Measurements from ENCODE around the gene SEM1. TPM values are rescaled to one million over a fixed set of nuclear protein-coding genes. Genes with fewer than 3 reads are reported as not detected.
"Not testable (repeated sequence)": the region's sequence is repeated elsewhere in the genome, so short reads cannot be mapped to it uniquely, and the experiment has no call there.

The SEM1 gene
- total and polyA plus RNA-seq, 8 donors, result 5.1 to 98.3 (median 71.4) TPM

GRCh38 chr7:96649981-96650380 is 59.7 kb downstream of the SEM1 start:
- DNase-seq, result no peak
- Histone ChIP-seq H3K27ac (no peak overlapping the region), H3K4me3 (no peak overlapping the region), H3K4me1 (no peaks in the 10 kb centered on the region), H3K27me3 (no peaks in the 10 kb centered on the region), H3K9me3 (peaks cover 0 to 4% (median 0%) of the 10 kb centered on the region in 4 donors), H3K36me3 (peaks cover 0 to 7% (median 3%) of the 10 kb centered on the region in 4 donors)
- WGBS, 5 donors, result 81 to 88% (median 86%) methylated on average over 1 of the region's 1 CpG
- intact Hi-C loops (cut with DNase I; ENCODE audit: low total_unique reads), result no loop called here
- TF ChIP-seq, protein P1, sequence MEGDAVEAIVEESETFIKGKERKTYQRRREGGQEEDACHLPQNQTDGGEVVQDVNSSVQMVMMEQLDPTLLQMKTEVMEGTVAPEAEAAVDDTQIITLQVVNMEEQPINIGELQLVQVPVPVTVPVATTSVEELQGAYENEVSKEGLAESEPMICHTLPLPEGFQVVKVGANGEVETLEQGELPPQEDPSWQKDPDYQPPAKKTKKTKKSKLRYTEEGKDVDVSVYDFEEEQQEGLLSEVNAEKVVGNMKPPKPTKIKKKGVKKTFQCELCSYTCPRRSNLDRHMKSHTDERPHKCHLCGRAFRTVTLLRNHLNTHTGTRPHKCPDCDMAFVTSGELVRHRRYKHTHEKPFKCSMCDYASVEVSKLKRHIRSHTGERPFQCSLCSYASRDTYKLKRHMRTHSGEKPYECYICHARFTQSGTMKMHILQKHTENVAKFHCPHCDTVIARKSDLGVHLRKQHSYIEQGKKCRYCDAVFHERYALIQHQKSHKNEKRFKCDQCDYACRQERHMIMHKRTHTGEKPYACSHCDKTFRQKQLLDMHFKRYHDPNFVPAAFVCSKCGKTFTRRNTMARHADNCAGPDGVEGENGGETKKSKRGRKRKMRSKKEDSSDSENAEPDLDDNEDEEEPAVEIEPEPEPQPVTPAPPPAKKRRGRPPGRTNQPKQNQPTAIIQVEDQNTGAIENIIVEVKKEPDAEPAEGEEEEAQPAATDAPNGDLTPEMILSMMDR (IDR thresholded peaks at IDR 0.05), result no peak
- TF ChIP-seq POLR2AphosphoS5 (IDR thresholded peaks at IDR 0.05) (no peak), EP300 (IDR thresholded peaks at IDR 0.05) (no peak), POLR2A (IDR thresholded peaks at IDR 0.05) (no peak)

- no peak for TF ChIP-seq POLR2A (IDR thresholded peaks at IDR 0.05)
- TF ChIP-seq, protein P1 (IDR thresholded peaks at IDR 0.05), result no peak
- Histone ChIP-seq H3K27ac (no peak overlapping the region), H3K9me3 (peaks cover 0 to 4% (median 0%) of the 10 kb centered on the region in 4 donors), H3K27me3 (no peaks in the 10 kb centered on the region), H3K4me1 (no peaks in the 10 kb centered on the region), H3K36me3 (peaks cover 0 to 12% (median 3%) of the 10 kb centered on the region in 4 donors), H3K4me3 (no peak overlapping the region)
- DNase-seq, result no peak
- intact Hi-C loops (cut with DNase I; ENCODE audit: low total_unique reads), result no loop called here
- WGBS, 5 donors, result 80 to 86% (median 84%) methylated on average over 8 of the region's 8 CpGs
Observed at GRCh38 chr7:96648784-96649183, 60.9 kb downstream of the SEM1 start.

DNA sequence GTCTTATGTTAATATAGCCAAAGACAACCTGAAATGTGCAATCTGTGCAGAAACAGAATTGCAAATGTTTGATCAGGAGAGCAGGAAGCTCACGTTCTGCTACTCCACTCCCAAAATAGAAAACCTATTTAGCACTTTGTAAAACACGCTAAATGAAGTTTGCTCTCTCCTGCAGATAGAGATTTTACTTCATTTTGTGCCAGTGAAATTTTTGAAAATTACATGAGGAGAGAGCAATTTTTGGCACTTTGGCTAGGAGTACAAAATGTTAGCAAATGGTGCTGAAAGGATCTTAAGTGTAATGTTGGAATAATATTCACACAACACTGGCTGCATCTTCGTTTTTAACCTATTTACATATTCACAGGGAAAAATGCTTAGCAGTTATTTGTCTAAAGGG is 61.9 kb downstream of the SEM1 start:
- intact Hi-C loops (cut with DNase I; ENCODE audit: low total_unique reads), result no loop called here

GRCh38 chr7:96645084-96645483 is 64.6 kb downstream of the SEM1 start:
- H3K36me3 ChIP-seq, result peaks cover 0 to 12% (median 3%) of the 10 kb centered on the region in 4 donors
- H3K4me3 ChIP-seq, result no peak overlapping the region
- no peak for DNase-seq
- no peaks in the 10 kb centered on the region for H3K4me1 ChIP-seq
- H3K27me3 ChIP-seq, result no peaks in the 10 kb centered on the region
- H3K9me3 ChIP-seq, result peaks cover 0 to 5% (median 0%) of the 10 kb centered on the region in 4 donors
- intact Hi-C loops (cut with DNase I; ENCODE audit: low total_unique reads), result no loop called here
- TF ChIP-seq POLR2AphosphoS5 (IDR thresholded peaks at IDR 0.05) (no peak), POLR2A (IDR thresholded peaks at IDR 0.05) (no peak), EP300 (IDR thresholded peaks at IDR 0.05) (no peak)
- TF ChIP-seq, protein P1 (IDR thresholded peaks at IDR 0.05), result no peak
- 90 to 95% (median 91%) methylated on average over 3 of the region's 3 CpGs for WGBS, 5 donors
- no peak overlapping the region for H3K27ac ChIP-seq

More for the DNA sequence above, 61.9 kb downstream of the SEM1 start:
- Histone ChIP-seq H3K36me3 (peaks cover 0 to 12% (median 3%) of the 10 kb centered on the region in 4 donors), H3K27me3 (no peaks in the 10 kb centered on the region), H3K4me3 (no peak overlapping the region), H3K9me3 (peaks cover 0 to 5% (median 2%) of the 10 kb centered on the region in 4 donors), H3K27ac (no peak overlapping the region), H3K4me1 (no peaks in the 10 kb centered on the region)
- DNase-seq, result no peak
- WGBS, 5 donors, result 43 to 63% (median 61%) methylated on average over 3 of the region's 3 CpGs
- TF ChIP-seq, protein P1 (IDR thresholded peaks at IDR 0.05), result no peak
- TF ChIP-seq POLR2A (IDR thresholded peaks at IDR 0.05), result no peak
- TF ChIP-seq POLR2AphosphoS5 (IDR thresholded peaks at IDR 0.05), result no peak
- TF ChIP-seq EP300 (IDR thresholded peaks at IDR 0.05), result no peak

DNA sequence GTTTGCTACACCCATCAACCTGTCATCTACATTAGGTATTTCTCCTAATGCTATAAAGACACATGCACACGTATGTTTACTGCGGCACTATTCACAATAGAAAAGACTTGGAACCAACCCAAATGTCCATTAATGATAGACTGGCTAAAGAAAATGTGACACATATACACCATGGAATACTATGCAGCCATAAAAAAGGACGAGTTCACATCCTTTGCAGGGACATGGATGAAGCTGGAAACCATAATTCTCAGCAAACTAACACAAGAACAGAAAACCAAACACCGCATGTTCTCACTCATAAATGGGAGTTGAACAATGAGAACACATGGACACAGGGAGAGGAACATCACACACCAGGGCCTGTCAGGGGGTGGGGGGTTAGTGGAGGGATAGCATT is 66.2 kb downstream of the SEM1 start:
- intact Hi-C loops (cut with DNase I; ENCODE audit: low total_unique reads); H3K27me3 ChIP-seq; H3K9me3 ChIP-seq; H3K4me3 ChIP-seq; H3K27ac ChIP-seq; DNase-seq; H3K4me1 ChIP-seq: not testable (repeated sequence)
- WGBS, 5 donors, result 78 to 94% (median 93%) methylated on average over 4 of the region's 4 CpGs
- H3K36me3 ChIP-seq, result peaks cover 0 to 12% (median 3%) of the 10 kb centered on the region in 4 donors
